ENCODE measurements around the gene GPR183.
"Not testable (repeated sequence)": the region's sequence is repeated elsewhere in the genome, so short reads cannot be mapped to it uniquely, and the experiment has no call there.

GPR183 gene

DNA sequence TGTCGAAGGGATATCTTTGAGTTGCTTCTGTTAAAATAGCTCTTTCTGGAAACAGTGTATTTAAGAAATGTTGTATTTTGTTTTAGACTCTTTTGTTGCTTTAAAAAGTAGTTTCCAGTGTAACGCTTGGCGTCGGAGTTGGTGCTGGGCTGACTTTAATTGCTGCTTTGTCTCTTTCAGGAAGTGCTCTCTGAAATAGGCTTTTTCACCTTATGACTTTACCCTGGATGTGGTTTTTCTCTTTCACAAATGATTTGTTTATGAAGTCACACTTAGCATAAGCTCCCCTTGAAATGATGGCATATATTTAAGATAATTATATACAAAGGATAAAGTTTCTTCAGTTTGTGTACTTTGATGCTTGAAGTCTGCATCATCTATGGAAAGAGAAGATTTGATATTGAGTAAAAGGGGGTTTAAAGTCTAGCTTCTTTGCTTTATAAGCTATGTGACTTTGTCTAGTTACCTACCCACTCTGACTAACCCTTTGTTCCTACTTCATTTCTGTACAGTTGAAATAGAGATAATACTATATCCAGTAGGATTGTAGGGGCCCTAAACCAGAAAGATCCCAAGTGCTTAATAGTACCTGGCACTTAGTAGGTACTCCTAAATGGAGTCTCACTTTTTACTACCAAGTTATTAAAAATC, 48.9 kb downstream of the GPR183 start, which contains the start of gene GPR18:
GPR18 (minus strand) TSS at position 170 of the 651 bp plus-strand sequence. CDS start 2,507 bp downstream, outside the sequence.
- DNase-seq, result no peak
- TF ChIP-seq POLR2A (IDR thresholded peaks at IDR 0.05; ENCODE audit: low read length), result no peak
- no peak for TF ChIP-seq GATA1 (IDR thresholded peaks at IDR 0.05; ENCODE audit: low read depth, low read length)

DNA sequence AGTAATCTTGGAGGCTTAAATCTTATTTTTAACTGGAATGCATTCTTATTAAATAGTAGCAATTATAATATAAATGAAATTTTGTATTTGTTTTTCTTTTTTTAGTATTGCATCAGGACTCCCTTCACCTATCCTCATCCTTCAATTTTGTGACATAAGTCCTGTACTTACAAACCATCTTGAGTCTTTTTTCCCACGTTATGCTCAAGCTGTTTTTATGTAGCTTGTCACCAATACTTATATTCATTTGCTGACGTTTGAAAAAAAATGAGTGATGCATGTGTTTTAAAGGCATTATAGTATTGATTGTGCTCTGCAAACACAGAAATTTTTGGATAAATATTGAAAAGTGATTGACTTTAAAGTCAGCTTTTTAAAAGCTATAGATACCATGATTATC, 49.9 kb downstream of the GPR183 start:
- no peak for TF ChIP-seq POLR2A (IDR thresholded peaks at IDR 0.05; ENCODE audit: low read length)
- no peak for TF ChIP-seq GATA1 (IDR thresholded peaks at IDR 0.05; ENCODE audit: low read depth, low read length)
- DNase-seq, result no peak

GRCh38 chr13:99256709-99257108, 50.5 kb downstream of the GPR183 start:
- peak; percentile 7 to 47 for DNase-seq
- no peak for TF ChIP-seq GATA1 (IDR thresholded peaks at IDR 0.05; ENCODE audit: low read depth, low read length)

- DNase-seq, result no peak
- TF ChIP-seq POLR2A (IDR thresholded peaks at IDR 0.05; ENCODE audit: low read length) (no peak), GATA1 (IDR thresholded peaks at IDR 0.05; ENCODE audit: low read depth, low read length) (no peak)
Observed at GRCh38 chr13:99256283-99256682, 50.9 kb downstream of the GPR183 start.

GRCh38 chr13:99255271-99255670, 51.9 kb downstream of the GPR183 start:
- no peak for TF ChIP-seq POLR2A (IDR thresholded peaks at IDR 0.05; ENCODE audit: low read length)
- no peak for TF ChIP-seq GATA1 (IDR thresholded peaks at IDR 0.05; ENCODE audit: low read depth, low read length)
- DNase-seq, result no peak

- TF ChIP-seq POLR2A (IDR thresholded peaks at IDR 0.05; ENCODE audit: low read length) (no peak), GATA1 (IDR thresholded peaks at IDR 0.05; ENCODE audit: low read depth, low read length) (no peak)
- DNase-seq, result no peak
Observed at GRCh38 chr13:99254830-99255229, 52.4 kb downstream of the GPR183 start.

DNA sequence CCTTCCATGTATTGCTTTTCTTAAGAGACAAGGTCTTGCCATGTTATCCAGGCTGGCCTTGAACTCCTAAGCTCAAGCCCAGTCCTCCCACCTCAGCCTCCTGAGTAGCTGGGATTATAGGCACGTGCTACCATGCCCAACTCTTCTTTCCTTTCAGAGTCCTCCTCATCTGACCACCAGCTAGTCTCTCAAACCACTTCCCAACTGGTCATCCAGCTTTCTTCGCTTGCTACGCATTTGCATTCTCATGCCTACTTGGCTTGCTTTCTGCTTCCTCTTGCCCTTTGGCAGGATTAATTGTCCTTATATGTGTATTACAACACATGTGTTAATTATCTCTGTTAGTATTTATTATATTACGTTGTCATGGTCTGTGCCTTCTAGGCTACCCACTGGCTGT, 55.3 kb downstream of the GPR183 start:
- TF ChIP-seq POLR2A (IDR thresholded peaks at IDR 0.05; ENCODE audit: low read length) (no peak), GATA1 (IDR thresholded peaks at IDR 0.05; ENCODE audit: low read depth, low read length) (no peak)
- no peak for DNase-seq

GRCh38 chr13:99250982-99251825, 56.0 kb downstream of the GPR183 start:
- DNase-seq, result no peak
- TF ChIP-seq POLR2A (IDR thresholded peaks at IDR 0.05; ENCODE audit: low read length), result no peak
- TF ChIP-seq GATA1 (IDR thresholded peaks at IDR 0.05; ENCODE audit: low read depth, low read length), result no peak

DNA sequence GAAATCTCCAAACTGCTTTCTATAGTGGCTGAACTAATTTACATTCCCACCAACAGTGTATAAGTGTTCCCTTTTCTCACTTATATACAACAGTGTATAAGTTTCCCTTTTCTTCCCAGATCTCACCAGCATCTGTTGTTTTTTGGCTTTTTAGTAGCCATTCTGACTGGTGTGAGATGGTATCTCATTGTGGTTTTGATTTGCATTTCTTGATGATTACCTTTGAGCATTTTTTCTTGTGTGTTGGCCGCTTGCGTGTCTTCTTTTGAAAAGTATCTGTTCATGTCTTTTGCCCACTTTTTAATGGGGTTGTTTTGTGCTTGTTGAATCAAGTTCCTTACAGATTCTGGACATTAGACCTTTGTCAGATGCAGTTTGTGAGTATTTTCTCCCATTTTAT, 57.6 kb downstream of the GPR183 start:
- DNase-seq, result not testable (repeated sequence)

DNA sequence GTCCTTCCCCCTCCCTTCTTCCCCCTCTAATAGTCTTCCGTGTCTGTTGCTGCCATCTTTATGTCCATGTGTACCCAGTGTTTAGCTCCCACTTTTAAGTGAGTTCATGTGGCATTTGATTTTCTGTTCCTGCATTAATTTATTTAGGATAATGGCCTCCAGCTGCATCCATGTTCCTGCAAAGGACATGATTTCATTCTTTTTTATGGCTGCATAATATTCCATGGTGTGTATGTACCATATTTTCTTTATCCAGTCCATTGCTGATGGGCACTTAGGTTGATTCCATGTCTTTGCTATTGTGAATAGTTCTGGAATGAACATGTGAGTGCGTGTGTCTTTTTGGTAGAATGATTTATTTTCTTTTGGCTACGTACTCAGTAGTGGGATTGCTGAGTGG, 58.0 kb downstream of the GPR183 start:
- not testable (repeated sequence) for DNase-seq

DNA sequence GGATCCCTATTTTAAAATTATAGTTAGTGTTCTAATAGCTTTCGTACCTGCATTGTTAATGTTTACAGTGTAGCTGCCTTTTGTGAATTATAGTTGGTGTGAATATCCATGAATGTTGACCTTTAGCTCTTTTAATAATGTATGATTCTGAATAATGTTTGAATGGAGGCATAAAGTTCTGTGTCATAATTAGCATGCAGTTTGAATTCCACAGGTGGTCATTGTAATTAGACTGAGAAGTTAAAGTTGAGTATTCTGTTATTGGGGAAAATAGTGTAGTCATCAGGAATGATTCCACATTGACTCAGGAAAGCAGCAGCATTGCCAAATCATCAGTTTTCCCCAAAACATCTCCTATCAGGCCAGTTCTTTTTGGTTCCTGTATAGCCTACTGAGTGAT, 61.1 kb downstream of the GPR183 start:
- TF ChIP-seq GATA1 (IDR thresholded peaks at IDR 0.05; ENCODE audit: low read depth, low read length) (no peak), POLR2A (IDR thresholded peaks at IDR 0.05; ENCODE audit: low read length) (no peak)
- no peak for DNase-seq
